22Rv1 (cell line): Measurements from ENCODE around the gene FCRLA.
A peak's percentile ranks its signal among the peaks of the same experiment; 100 is the strongest.

Source experiments
- CTCF ChIP-seq: fragments of 450-650 bp; IDR thresholded peaks from 2 replicates; pipeline ENCODE4 v1.5.1; 2017; ENCODE audit warnings: mild to moderate bottlenecking
- ZFX ChIP-seq: fragments of 450-650 bp; IDR thresholded peaks from 2 replicates; pipeline ENCODE4 v1.6.1; 2017; ENCODE audit warnings: antibody characterized with exemption, borderline replicate concordance

- TF ChIP-seq CTCF (peak; percentile 86), ZFX (no peak)
Observed at GRCh38 chr1:161763522-161764098, 56.6 kb downstream of the FCRLA start.
